ENCODE results near the gene MS4A5. TPM values are rescaled to one million over a fixed set of nuclear protein-coding genes. Genes with fewer than 3 reads are reported as not detected.

The MS4A5 gene
- total and polyA plus RNA-seq, 2 experiments from 2014 or later: not detected

DNA sequence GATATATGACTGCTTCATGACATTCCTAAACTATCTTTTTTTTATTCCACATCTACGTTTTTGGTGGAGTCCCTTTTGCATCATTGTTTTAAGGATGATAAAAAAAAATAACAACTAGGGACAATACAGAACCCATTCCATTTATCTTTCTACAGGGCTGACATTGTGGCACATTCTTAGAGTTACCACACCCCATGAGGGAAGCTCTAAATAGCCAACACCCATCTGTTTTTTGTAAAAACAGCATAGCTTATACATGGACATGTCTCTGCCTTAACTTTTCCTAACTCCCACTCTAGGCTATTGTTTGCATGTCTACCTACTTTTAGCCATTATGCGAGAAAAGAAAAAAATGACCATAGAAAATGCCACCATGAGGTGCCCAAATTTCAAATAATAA, 39.5 kb downstream of the MS4A5 start:
- Histone ChIP-seq H3K9me2 (replicated peaks; ENCODE audit: insufficient read depth) (no peaks in the 10 kb centered on the region), H3K4me1 (ENCODE audit: insufficient read depth) (no peaks in the 10 kb centered on the region), H3K79me2 (no peaks in the 10 kb centered on the region), H3K4me3 (no peak overlapping the region), H2AFZ (no peak overlapping the region), H3K36me3 (replicated peaks; ENCODE audit: insufficient read depth, low read depth) (no peaks in the 10 kb centered on the region), H4K20me1 (ENCODE audit: insufficient read depth, poor library complexity, severe bottlenecking) (no peaks in the 10 kb centered on the region), H3K27me3 (no peaks in the 10 kb centered on the region), H3K27ac (no peak overlapping the region), H3K4me2 (no peak overlapping the region), H3K9me3 (ENCODE audit: low read depth) (no peaks in the 10 kb centered on the region)
- WGBS (ENCODE audit: low lambda C conversion rate, missing lambda C conversion rate): 71% methylated on average over 2 of the region's 2 CpGs
- TF ChIP-seq, protein P1, sequence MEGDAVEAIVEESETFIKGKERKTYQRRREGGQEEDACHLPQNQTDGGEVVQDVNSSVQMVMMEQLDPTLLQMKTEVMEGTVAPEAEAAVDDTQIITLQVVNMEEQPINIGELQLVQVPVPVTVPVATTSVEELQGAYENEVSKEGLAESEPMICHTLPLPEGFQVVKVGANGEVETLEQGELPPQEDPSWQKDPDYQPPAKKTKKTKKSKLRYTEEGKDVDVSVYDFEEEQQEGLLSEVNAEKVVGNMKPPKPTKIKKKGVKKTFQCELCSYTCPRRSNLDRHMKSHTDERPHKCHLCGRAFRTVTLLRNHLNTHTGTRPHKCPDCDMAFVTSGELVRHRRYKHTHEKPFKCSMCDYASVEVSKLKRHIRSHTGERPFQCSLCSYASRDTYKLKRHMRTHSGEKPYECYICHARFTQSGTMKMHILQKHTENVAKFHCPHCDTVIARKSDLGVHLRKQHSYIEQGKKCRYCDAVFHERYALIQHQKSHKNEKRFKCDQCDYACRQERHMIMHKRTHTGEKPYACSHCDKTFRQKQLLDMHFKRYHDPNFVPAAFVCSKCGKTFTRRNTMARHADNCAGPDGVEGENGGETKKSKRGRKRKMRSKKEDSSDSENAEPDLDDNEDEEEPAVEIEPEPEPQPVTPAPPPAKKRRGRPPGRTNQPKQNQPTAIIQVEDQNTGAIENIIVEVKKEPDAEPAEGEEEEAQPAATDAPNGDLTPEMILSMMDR (IDR thresholded peaks at IDR 0.05; ENCODE audit: poor library complexity): no peak
- TF ChIP-seq EZH2phosphoT487 (IDR thresholded peaks at IDR 0.05; ENCODE audit: low read depth, severe bottlenecking, unreplicated experiment): no peak
- no peak for DNase-seq (ENCODE audit: low spot score)

DNA sequence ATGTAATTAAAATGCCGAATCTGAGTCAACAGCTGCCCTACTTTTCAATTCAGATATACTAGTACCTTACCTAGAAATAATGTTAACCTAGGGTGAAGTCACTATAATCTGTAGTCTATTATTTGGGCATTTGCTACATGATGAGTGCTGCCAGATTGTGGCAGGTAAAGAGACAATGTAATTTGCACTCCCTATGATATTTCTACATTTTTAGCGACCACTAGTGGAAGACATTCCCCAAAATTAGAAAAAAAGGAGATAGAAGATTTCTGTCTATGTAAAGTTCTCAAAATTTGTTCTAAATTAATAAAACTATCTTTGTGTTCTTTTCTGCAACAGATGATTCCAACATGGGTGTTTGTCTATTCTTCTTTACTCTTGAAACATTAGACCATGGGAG, 40.4 kb downstream of the MS4A5 start:
- no peak for DNase-seq (ENCODE audit: low spot score)
- H3K4me2 ChIP-seq: no peak overlapping the region
- TF ChIP-seq EZH2phosphoT487 (IDR thresholded peaks at IDR 0.05; ENCODE audit: low read depth, severe bottlenecking, unreplicated experiment): no peak
- TF ChIP-seq EZH2 (IDR thresholded peaks at IDR 0.05; ENCODE audit: borderline replicate concordance): no peak
- TF ChIP-seq, protein P1 (IDR thresholded peaks at IDR 0.05; ENCODE audit: poor library complexity): no peak
- no peaks in the 10 kb centered on the region for H3K36me3 ChIP-seq (replicated peaks; ENCODE audit: insufficient read depth, low read depth)
- H3K27me3 ChIP-seq: no peaks in the 10 kb centered on the region
- no peaks in the 10 kb centered on the region for H3K9me2 ChIP-seq (replicated peaks; ENCODE audit: insufficient read depth)
- no peak overlapping the region for H3K4me3 ChIP-seq
- no peaks in the 10 kb centered on the region for H3K9me3 ChIP-seq (ENCODE audit: low read depth)
- H3K27ac ChIP-seq: no peak overlapping the region
- H3K4me1 ChIP-seq (ENCODE audit: insufficient read depth): no peaks in the 10 kb centered on the region
- H2AFZ ChIP-seq: no peak overlapping the region
- no peaks in the 10 kb centered on the region for H3K79me2 ChIP-seq
- H4K20me1 ChIP-seq (ENCODE audit: insufficient read depth, poor library complexity, severe bottlenecking): no peaks in the 10 kb centered on the region
- WGBS (ENCODE audit: low lambda C conversion rate, missing lambda C conversion rate): 61% methylated on average over 2 of the region's 2 CpGs

DNA sequence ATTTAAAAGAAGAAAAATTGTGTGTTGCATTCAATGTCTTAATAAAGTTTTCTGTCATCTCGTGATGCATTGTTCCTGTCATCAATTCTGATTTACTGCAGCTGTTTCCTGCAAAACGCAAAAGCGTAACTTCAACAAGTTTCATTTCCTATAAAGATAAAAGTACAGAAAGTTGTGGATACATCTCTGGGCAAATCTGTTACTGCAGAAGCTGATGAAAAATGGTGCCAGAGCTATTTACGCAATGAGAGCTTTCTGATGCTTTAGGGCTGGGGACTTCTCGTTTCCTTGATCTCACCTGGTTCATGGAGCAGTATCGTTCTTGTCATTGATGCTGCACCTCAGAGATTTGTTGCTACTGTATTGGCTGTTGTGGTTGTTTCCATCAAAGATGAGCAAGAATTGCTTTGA, 47.7 kb downstream of the MS4A5 start:
- no peaks in the 10 kb centered on the region for H3K9me2 ChIP-seq (replicated peaks; ENCODE audit: insufficient read depth)
- no peak for DNase-seq (ENCODE audit: low spot score)
- H3K79me2 ChIP-seq: no peaks in the 10 kb centered on the region
- no peaks in the 10 kb centered on the region for H3K4me1 ChIP-seq (ENCODE audit: insufficient read depth)
- H3K36me3 ChIP-seq (replicated peaks; ENCODE audit: insufficient read depth, low read depth): no peaks in the 10 kb centered on the region
- no peaks in the 10 kb centered on the region for H3K9me3 ChIP-seq (ENCODE audit: low read depth)
- TF ChIP-seq, protein P1 (IDR thresholded peaks at IDR 0.05; ENCODE audit: poor library complexity): no peak
- TF ChIP-seq EZH2phosphoT487 (IDR thresholded peaks at IDR 0.05; ENCODE audit: low read depth, severe bottlenecking, unreplicated experiment) (no peak), EZH2 (IDR thresholded peaks at IDR 0.05; ENCODE audit: borderline replicate concordance) (no peak)
- H3K27me3 ChIP-seq: no peaks in the 10 kb centered on the region
- no peak overlapping the region for H2AFZ ChIP-seq
- H3K4me3 ChIP-seq: no peak overlapping the region
- H4K20me1 ChIP-seq (ENCODE audit: insufficient read depth, poor library complexity, severe bottlenecking): no peaks in the 10 kb centered on the region
- WGBS (ENCODE audit: low lambda C conversion rate, missing lambda C conversion rate): 87% methylated on average over 6 of the region's 6 CpGs
- H3K4me2 ChIP-seq: no peak overlapping the region
- no peak overlapping the region for H3K27ac ChIP-seq

DNA sequence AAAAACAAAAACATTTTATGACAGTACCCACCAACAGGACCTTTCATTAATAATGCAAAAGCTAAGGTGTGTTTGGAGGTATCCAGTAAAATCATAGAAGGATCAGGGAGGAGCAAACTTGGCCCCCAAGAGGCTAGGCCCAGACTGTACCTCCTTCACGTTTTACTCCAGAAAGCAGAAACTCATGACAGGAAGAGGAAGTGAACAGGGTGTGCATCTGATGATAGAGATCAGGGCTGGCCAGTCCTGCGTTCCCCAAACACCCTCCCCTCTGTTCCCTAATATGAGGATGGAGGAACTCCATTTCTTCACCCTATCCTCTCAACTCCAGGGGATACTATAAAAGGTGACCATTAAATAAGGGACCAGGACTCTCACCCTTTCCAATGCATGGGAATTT, 53.0 kb downstream of the MS4A5 start:
- H3K4me2 ChIP-seq: no peak overlapping the region
- no peaks in the 10 kb centered on the region for H3K9me2 ChIP-seq (replicated peaks; ENCODE audit: insufficient read depth)
- H3K9me3 ChIP-seq (ENCODE audit: low read depth): no peaks in the 10 kb centered on the region
- no peak for DNase-seq (ENCODE audit: low spot score)
- H3K4me1 ChIP-seq (ENCODE audit: insufficient read depth): no peaks in the 10 kb centered on the region
- H2AFZ ChIP-seq: no peak overlapping the region
- H3K27ac ChIP-seq: no peak overlapping the region
- TF ChIP-seq EZH2phosphoT487 (IDR thresholded peaks at IDR 0.05; ENCODE audit: low read depth, severe bottlenecking, unreplicated experiment) (no peak), EZH2 (IDR thresholded peaks at IDR 0.05; ENCODE audit: borderline replicate concordance) (no peak)
- TF ChIP-seq, protein P1 (IDR thresholded peaks at IDR 0.05; ENCODE audit: poor library complexity): no peak
- H3K4me3 ChIP-seq: no peak overlapping the region
- H3K36me3 ChIP-seq (replicated peaks; ENCODE audit: insufficient read depth, low read depth): no peaks in the 10 kb centered on the region
- H4K20me1 ChIP-seq (ENCODE audit: insufficient read depth, poor library complexity, severe bottlenecking): no peaks in the 10 kb centered on the region
- H3K79me2 ChIP-seq: no peaks in the 10 kb centered on the region
- H3K27me3 ChIP-seq: no peaks in the 10 kb centered on the region
- 59% methylated on average over 2 of the region's 2 CpGs for WGBS (ENCODE audit: low lambda C conversion rate, missing lambda C conversion rate)

Data from hepatocyte (in vitro differentiated cells).